Mammary epithelial cell (primary cell): ENCODE measurements around the gene SLC17A9.

Experiments
- EZH2 ChIP-seq: IDR thresholded peaks from 2 replicates; pipeline ENCODE4 v1.6.1; 2012; ENCODE audit warnings: low read length, inconsistent platforms, borderline replicate concordance
- TF ChIP-seq, protein P1 (sequence below), 2 donors: IDR thresholded peaks in 1 of 2; conservative IDR thresholded peaks in 1 of 2; 2 replicates each; pipeline ENCODE4 v1.5.1; 2011 to 2012; ENCODE audit warnings: inconsistent platforms in 2 of 2, low read length in 2 of 2, mild to moderate bottlenecking in 2 of 2, control low read depth in 1 of 2, low read depth in 1 of 2; ENCODE audit not compliant: insufficient read depth in 1 of 2; ENCODE audit errors: extremely low read depth in 1 of 2

DNA sequence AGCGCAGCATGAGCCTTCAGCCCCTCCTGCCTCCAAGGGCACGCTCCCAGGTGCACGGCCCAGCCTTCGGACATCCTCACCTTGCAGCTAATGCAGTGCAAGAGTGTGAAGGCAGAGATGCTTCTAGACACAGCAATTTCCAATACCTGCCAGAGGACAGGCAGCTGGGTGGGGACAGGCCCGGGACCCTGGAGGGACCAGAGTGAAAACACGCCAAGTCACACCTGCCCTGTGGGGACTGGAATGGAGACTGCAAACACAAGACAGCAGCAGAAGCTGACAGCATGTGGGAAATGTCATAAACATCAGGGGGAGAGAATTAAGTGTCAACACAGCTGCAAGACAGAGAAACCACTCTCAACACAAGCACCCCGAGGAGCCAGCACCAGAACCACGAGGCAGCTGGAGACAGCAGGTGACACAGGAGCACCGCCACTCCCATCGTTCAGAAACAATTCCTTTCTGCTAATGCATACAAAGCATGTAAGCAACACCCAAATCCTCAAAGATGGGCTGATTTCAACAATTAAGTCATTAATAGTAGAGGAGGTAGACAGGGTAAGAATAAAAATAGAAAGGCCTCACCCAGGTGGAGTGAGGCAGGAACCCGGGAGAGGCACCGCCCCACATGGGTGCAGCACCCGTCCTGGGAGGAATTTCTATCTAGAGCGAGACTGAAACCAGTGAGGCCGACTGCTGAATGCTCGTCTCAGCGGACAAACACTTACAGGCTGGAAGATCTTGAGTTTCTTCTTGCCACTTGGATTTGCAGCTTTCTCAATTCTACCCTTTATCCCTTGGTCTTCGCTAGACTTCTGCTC is 43.3 kb upstream of the SLC17A9 start:
- TF ChIP-seq, protein P1, sequence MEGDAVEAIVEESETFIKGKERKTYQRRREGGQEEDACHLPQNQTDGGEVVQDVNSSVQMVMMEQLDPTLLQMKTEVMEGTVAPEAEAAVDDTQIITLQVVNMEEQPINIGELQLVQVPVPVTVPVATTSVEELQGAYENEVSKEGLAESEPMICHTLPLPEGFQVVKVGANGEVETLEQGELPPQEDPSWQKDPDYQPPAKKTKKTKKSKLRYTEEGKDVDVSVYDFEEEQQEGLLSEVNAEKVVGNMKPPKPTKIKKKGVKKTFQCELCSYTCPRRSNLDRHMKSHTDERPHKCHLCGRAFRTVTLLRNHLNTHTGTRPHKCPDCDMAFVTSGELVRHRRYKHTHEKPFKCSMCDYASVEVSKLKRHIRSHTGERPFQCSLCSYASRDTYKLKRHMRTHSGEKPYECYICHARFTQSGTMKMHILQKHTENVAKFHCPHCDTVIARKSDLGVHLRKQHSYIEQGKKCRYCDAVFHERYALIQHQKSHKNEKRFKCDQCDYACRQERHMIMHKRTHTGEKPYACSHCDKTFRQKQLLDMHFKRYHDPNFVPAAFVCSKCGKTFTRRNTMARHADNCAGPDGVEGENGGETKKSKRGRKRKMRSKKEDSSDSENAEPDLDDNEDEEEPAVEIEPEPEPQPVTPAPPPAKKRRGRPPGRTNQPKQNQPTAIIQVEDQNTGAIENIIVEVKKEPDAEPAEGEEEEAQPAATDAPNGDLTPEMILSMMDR (conservative IDR thresholded peaks at IDR 0.05 in 1 of 2, IDR thresholded peaks at IDR 0.05 in 1 of 2; ENCODE audit: extremely low read depth in 1 of 2, insufficient read depth in 1 of 2, low read depth in 1 of 2, low read length in 2 of 2), result no peak
- TF ChIP-seq EZH2, result no peak
